GM12892 (cell line): Measurements from ENCODE around the gene THAP9.

Experiments used
- POLR2A ChIP-seq: IDR thresholded peaks from 2 replicates; pipeline ENCODE4 v1.6.1; 2011; ENCODE audit warnings: low read depth, low read length, control low read depth
- POLR2AphosphoS5 ChIP-seq: IDR thresholded peaks from 2 replicates; pipeline ENCODE4 v1.6.1; 2011; ENCODE audit warnings: low read depth, low read length, control low read depth
- TAF1 ChIP-seq: IDR thresholded peaks from 2 replicates; pipeline ENCODE4 v1.6.1; 2011; ENCODE audit warnings: low read depth, mild to moderate bottlenecking, control low read depth, low read length, borderline replicate concordance

DNA sequence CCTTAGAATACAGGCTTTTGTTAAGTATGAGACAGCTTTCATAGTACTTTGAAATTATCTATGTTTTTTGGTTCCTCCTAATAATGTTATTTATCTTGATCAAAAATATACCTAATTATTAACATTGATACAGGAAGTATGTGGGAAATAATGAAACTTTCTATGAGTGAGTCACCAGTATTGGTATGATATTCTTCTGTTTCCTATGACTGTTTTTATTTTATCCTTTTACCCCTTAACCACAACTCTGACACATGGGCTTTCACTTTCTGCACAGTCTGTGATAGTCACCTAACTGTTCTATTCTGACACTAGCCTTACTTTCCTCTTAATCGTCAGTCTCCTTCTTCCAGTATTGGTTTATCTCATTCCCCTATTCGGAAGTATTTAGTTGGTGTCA is 4.7 kb downstream of the THAP9 start:
- TF ChIP-seq POLR2AphosphoS5 (no peak), POLR2A (no peak), TAF1 (no peak)
